Measurements from ENCODE around the gene BANP.
"Not testable (repeated sequence)": the region's sequence is repeated elsewhere in the genome, so short reads cannot be mapped to it uniquely, and the experiment has no call there.

BANP gene

GRCh38 chr16:88035292-88035691 lies 84.1 kb downstream of the BANP start:
- no peak for DNase-seq

GRCh38 chr16:88035884-88036639 lies 84.8 kb downstream of the BANP start:
- DNase-seq: not testable (repeated sequence)

GRCh38 chr16:88036640-88036996 lies 85.4 kb downstream of the BANP start:
- DNase-seq: not testable (repeated sequence)

GRCh38 chr16:88037359-88037758 lies 86.1 kb downstream of the BANP start:
- DNase-seq: not testable (repeated sequence)

GRCh38 chr16:88037876-88038525 lies 86.8 kb downstream of the BANP start:
- not testable (repeated sequence) for DNase-seq

- not testable (repeated sequence) for DNase-seq
Observed at GRCh38 chr16:88038526-88038908, 87.3 kb downstream of the BANP start.

GRCh38 chr16:88039591-88039990 lies 88.4 kb downstream of the BANP start:
- DNase-seq: no peak

GRCh38 chr16:88040196-88040876 lies 89.1 kb downstream of the BANP start:
- DNase-seq: not testable (repeated sequence)

- not testable (repeated sequence) for DNase-seq
Observed at GRCh38 chr16:88040877-88041244, 89.6 kb downstream of the BANP start.

GRCh38 chr16:88041506-88041905 lies 90.3 kb downstream of the BANP start:
- DNase-seq: not testable (repeated sequence)

GRCh38 chr16:88041986-88042562 lies 90.8 kb downstream of the BANP start:
- DNase-seq: not testable (repeated sequence)

GRCh38 chr16:88043208-88043910 lies 92.1 kb downstream of the BANP start:
- DNase-seq: not testable (repeated sequence)

GRCh38 chr16:88044121-88044581 lies 92.9 kb downstream of the BANP start:
- not testable (repeated sequence) for DNase-seq

- not testable (repeated sequence) for DNase-seq
Observed at GRCh38 chr16:88045361-88045760, 94.1 kb downstream of the BANP start.

GRCh38 chr16:88045820-88046303 lies 94.6 kb downstream of the BANP start:
- DNase-seq: no peak

GRCh38 chr16:88047462-88047861 lies 96.2 kb downstream of the BANP start:
- no peak for DNase-seq

GRCh38 chr16:88048985-88049384 lies 97.8 kb downstream of the BANP start:
- no peak for DNase-seq

GRCh38 chr16:88049561-88050545 lies 98.6 kb downstream of the BANP start:
- DNase-seq: no peak

GRCh38 chr16:88050952-88051660 lies 99.9 kb downstream of the BANP start:
- DNase-seq: no peak

GRCh38 chr16:88052661-88053060 lies 101.4 kb downstream of the BANP start:
- DNase-seq: no peak

GRCh38 chr16:88053479-88053878 lies 102.2 kb downstream of the BANP start:
- DNase-seq: not testable (repeated sequence)
